ENCODE measurements around the gene QDPR. TPM values are rescaled to one million over a fixed set of nuclear protein-coding genes. Genes with fewer than 3 reads are reported as not detected.

The QDPR gene
- total RNA-seq, 1 donor from 2014 or later: 38.5 TPM

- no peaks in the 10 kb centered on the region for H3K36me3 ChIP-seq
- ATAC-seq (no peak), DNase-seq (no peak)
- no peak for TF ChIP-seq CTCF (IDR thresholded peaks at IDR 0.05)
- H3K4me1 ChIP-seq: no peaks in the 10 kb centered on the region
- H3K4me3 ChIP-seq: no peak overlapping the region
- H3K9me3 ChIP-seq: no peaks in the 10 kb centered on the region
- no peaks in the 10 kb centered on the region for H3K27me3 ChIP-seq (ENCODE audit: low read depth)
- intact Hi-C loops (cut with DNase I): no loop called here
- no peak overlapping the region for H3K27ac ChIP-seq
Measured at GRCh38 chr4:17535242-17535641, 23.4 kb upstream of the QDPR start.

GRCh38 chr4:17534705-17535104 lies 22.8 kb upstream of the QDPR start:
- no peak for TF ChIP-seq CTCF (IDR thresholded peaks at IDR 0.05)
- no peak for DNase-seq
- Histone ChIP-seq H3K27me3 (ENCODE audit: low read depth) (no peaks in the 10 kb centered on the region), H3K4me1 (no peaks in the 10 kb centered on the region), H3K9me3 (no peaks in the 10 kb centered on the region), H3K27ac (no peak overlapping the region), H3K36me3 (no peaks in the 10 kb centered on the region), H3K4me3 (no peak overlapping the region)
- ATAC-seq: no peak
- intact Hi-C loops (cut with DNase I): no loop called here

- Histone ChIP-seq H3K4me1 (no peaks in the 10 kb centered on the region), H3K27me3 (ENCODE audit: low read depth) (no peaks in the 10 kb centered on the region), H3K27ac (no peak overlapping the region), H3K4me3 (no peak overlapping the region), H3K9me3 (no peaks in the 10 kb centered on the region), H3K36me3 (no peaks in the 10 kb centered on the region)
- intact Hi-C loops (cut with DNase I): no loop called here
- no peak for ATAC-seq
- TF ChIP-seq CTCF (IDR thresholded peaks at IDR 0.05): no peak
- DNase-seq: no peak
Measured at GRCh38 chr4:17531538-17532285, 19.8 kb upstream of the QDPR start.

- no peak for TF ChIP-seq CTCF (IDR thresholded peaks at IDR 0.05)
- ATAC-seq (no peak), DNase-seq (no peak)
- Histone ChIP-seq H3K9me3 (no peaks in the 10 kb centered on the region), H3K4me1 (no peaks in the 10 kb centered on the region), H3K4me3 (no peak overlapping the region), H3K27me3 (ENCODE audit: low read depth) (no peaks in the 10 kb centered on the region), H3K36me3 (no peaks in the 10 kb centered on the region), H3K27ac (no peak overlapping the region)
- intact Hi-C loops (cut with DNase I): no loop called here
Measured at GRCh38 chr4:17528551-17529165, 16.8 kb upstream of the QDPR start.

- Histone ChIP-seq H3K36me3 (no peaks in the 10 kb centered on the region), H3K9me3 (no peaks in the 10 kb centered on the region), H3K4me1 (no peaks in the 10 kb centered on the region), H3K27ac (no peak overlapping the region), H3K27me3 (ENCODE audit: low read depth) (no peaks in the 10 kb centered on the region), H3K4me3 (no peak overlapping the region)
- no peak for DNase-seq
- intact Hi-C loops (cut with DNase I): no loop called here
- TF ChIP-seq CTCF (IDR thresholded peaks at IDR 0.05): no peak
- ATAC-seq: no peak
Measured at GRCh38 chr4:17526695-17527477, 15.0 kb upstream of the QDPR start.
